ENCODE results near the gene PRKAG2.

Gene PRKAG2

GRCh38 chr7:151924508-151924907 is 47.6 kb upstream of the PRKAG2 start:
- no peaks in the 10 kb centered on the region for H3F3A ChIP-seq (ENCODE audit: insufficient read depth)
- H3K27me3 ChIP-seq (ENCODE audit: low read length) = no peaks in the 10 kb centered on the region
- no peak overlapping the region for H3K4me2 ChIP-seq (ENCODE audit: low read depth, low read length, poor library complexity, severe bottlenecking)
- TF ChIP-seq, protein P1, sequence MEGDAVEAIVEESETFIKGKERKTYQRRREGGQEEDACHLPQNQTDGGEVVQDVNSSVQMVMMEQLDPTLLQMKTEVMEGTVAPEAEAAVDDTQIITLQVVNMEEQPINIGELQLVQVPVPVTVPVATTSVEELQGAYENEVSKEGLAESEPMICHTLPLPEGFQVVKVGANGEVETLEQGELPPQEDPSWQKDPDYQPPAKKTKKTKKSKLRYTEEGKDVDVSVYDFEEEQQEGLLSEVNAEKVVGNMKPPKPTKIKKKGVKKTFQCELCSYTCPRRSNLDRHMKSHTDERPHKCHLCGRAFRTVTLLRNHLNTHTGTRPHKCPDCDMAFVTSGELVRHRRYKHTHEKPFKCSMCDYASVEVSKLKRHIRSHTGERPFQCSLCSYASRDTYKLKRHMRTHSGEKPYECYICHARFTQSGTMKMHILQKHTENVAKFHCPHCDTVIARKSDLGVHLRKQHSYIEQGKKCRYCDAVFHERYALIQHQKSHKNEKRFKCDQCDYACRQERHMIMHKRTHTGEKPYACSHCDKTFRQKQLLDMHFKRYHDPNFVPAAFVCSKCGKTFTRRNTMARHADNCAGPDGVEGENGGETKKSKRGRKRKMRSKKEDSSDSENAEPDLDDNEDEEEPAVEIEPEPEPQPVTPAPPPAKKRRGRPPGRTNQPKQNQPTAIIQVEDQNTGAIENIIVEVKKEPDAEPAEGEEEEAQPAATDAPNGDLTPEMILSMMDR (IDR thresholded peaks at IDR 0.05; ENCODE audit: insufficient read depth, low read length, poor library complexity, severe bottlenecking) = no peak
- TF ChIP-seq EZH2phosphoT487 (conservative IDR thresholded peaks at IDR 0.05; ENCODE audit: low read length) = no peak
- H2AFZ ChIP-seq (ENCODE audit: low read depth, low read length, severe bottlenecking) = no peak overlapping the region
- no peak overlapping the region for H3K4me3 ChIP-seq (ENCODE audit: insufficient read depth, low read length, poor library complexity, severe bottlenecking)
- H4K20me1 ChIP-seq (ENCODE audit: low read depth, low read length) = no peaks in the 10 kb centered on the region
- no peak overlapping the region for H3K27ac ChIP-seq (ENCODE audit: low read depth, low read length)
- H3K36me3 ChIP-seq (ENCODE audit: low read length) = no peaks in the 10 kb centered on the region
- H3K79me2 ChIP-seq (ENCODE audit: insufficient read depth, low read length) = no peaks in the 10 kb centered on the region
- no peaks in the 10 kb centered on the region for H3K9me2 ChIP-seq (replicated peaks; ENCODE audit: insufficient read depth, low read length)
- H3K9me3 ChIP-seq (ENCODE audit: insufficient read depth, low read length) = no peaks in the 10 kb centered on the region
- no peak overlapping the region for H3K9ac ChIP-seq (ENCODE audit: low read length)

- H3K79me2 ChIP-seq (ENCODE audit: insufficient read depth, low read length) = no peaks in the 10 kb centered on the region
- no peak for TF ChIP-seq EZH2phosphoT487 (conservative IDR thresholded peaks at IDR 0.05; ENCODE audit: low read length)
- TF ChIP-seq, protein P1 (IDR thresholded peaks at IDR 0.05; ENCODE audit: insufficient read depth, low read length, poor library complexity, severe bottlenecking) = no peak
Observed at GRCh38 chr7:151924001-151924400, 47.1 kb upstream of the PRKAG2 start.

DNA sequence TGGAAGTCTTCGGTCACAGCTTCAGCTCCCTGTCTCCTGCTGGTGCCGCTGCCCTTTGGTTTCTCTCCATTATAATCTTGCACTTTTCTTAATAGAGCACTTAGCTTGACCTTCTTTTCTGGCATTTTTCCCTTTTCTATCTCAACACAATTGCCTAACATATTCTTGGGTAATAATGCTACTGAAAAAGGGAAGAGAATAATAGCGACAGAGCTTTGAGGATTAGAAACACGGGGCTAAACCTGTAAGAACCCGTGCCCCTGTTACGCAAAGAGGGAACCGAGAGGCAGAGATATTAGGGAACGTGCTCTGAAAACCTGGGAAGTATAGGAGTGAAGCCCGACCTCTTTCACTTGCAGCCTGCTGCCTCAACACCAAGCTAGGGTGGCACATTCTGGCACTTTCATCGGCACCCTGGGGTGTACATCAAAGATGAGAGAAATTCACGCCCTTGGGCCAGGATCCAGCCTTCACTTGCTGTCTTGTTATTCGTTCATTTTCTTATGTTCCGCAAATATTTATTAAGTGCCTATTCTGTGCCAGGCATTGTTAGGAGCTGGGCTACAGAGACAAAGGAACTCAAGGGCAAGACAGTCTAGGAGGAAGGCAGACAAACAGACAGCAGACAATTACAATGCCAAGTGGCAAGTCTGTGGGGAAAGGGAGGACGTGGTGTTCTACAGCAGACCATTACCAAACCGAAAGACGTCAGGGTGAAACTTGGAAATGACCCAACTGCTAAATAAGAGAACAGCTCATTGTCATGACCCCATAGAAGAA is 46.4 kb upstream of the PRKAG2 start:
- no peaks in the 10 kb centered on the region for H3K27me3 ChIP-seq (ENCODE audit: low read length)
- no peaks in the 10 kb centered on the region for H3K79me2 ChIP-seq (ENCODE audit: insufficient read depth, low read length)
- no peak overlapping the region for H3K27ac ChIP-seq (ENCODE audit: low read depth, low read length)
- TF ChIP-seq, protein P1 (IDR thresholded peaks at IDR 0.05; ENCODE audit: insufficient read depth, low read length, poor library complexity, severe bottlenecking) = no peak
- no peak for TF ChIP-seq EZH2phosphoT487 (conservative IDR thresholded peaks at IDR 0.05; ENCODE audit: low read length)
- no peak overlapping the region for H3K4me2 ChIP-seq (ENCODE audit: low read depth, low read length, poor library complexity, severe bottlenecking)
- no peaks in the 10 kb centered on the region for H4K20me1 ChIP-seq (ENCODE audit: low read depth, low read length)
- H3F3A ChIP-seq (ENCODE audit: insufficient read depth) = no peaks in the 10 kb centered on the region
- no peak overlapping the region for H3K9ac ChIP-seq (ENCODE audit: low read length)
- H3K9me2 ChIP-seq (replicated peaks; ENCODE audit: insufficient read depth, low read length) = no peaks in the 10 kb centered on the region
- H3K36me3 ChIP-seq (ENCODE audit: low read length) = no peaks in the 10 kb centered on the region
- no peak overlapping the region for H2AFZ ChIP-seq (ENCODE audit: low read depth, low read length, severe bottlenecking)
- H3K4me3 ChIP-seq (ENCODE audit: insufficient read depth, low read length, poor library complexity, severe bottlenecking) = no peak overlapping the region
- no peaks in the 10 kb centered on the region for H3K9me3 ChIP-seq (ENCODE audit: insufficient read depth, low read length)

More at GRCh38 chr7:151924001-151924400, 47.1 kb upstream of the PRKAG2 start:
- Histone ChIP-seq H4K20me1 (ENCODE audit: low read depth, low read length) (no peaks in the 10 kb centered on the region), H3K9me2 (replicated peaks; ENCODE audit: insufficient read depth, low read length) (no peaks in the 10 kb centered on the region), H2AFZ (ENCODE audit: low read depth, low read length, severe bottlenecking) (no peak overlapping the region), H3K4me3 (ENCODE audit: insufficient read depth, low read length, poor library complexity, severe bottlenecking) (no peak overlapping the region), H3K36me3 (ENCODE audit: low read length) (no peaks in the 10 kb centered on the region), H3K27ac (ENCODE audit: low read depth, low read length) (no peak overlapping the region), H3F3A (ENCODE audit: insufficient read depth) (no peaks in the 10 kb centered on the region), H3K27me3 (ENCODE audit: low read length) (no peaks in the 10 kb centered on the region), H3K4me2 (ENCODE audit: low read depth, low read length, poor library complexity, severe bottlenecking) (no peak overlapping the region), H3K9me3 (ENCODE audit: insufficient read depth, low read length) (no peaks in the 10 kb centered on the region), H3K9ac (ENCODE audit: low read length) (no peak overlapping the region)
